Activated naive CD4-positive, alpha-beta T cell treated with anti-CD3 and anti-CD28 coated beads, Interleukin-2, amount 50 U/mL, for 24 hours (primary cell): ENCODE measurements around the gene SND1.
A peak's percentile ranks its signal among the peaks of the same experiment; 100 is the strongest.

Experiments used
- H3K27ac Mint-ChIP-seq: one replicate; pipeline ENCODE4 v1.8.0; 2021; ENCODE audit warnings: mild to moderate bottlenecking, mixed read lengths
- H3K27me3 Mint-ChIP-seq: one replicate; pipeline ENCODE4 v1.8.0; 2021; ENCODE audit warnings: mixed read lengths
- H3K36me3 Mint-ChIP-seq: one replicate; pipeline ENCODE4 v1.8.0; 2021; ENCODE audit warnings: mixed read lengths
- H3K4me1 Mint-ChIP-seq: one replicate; pipeline ENCODE4 v1.8.0; 2021; ENCODE audit warnings: mixed read lengths
- H3K4me3 Mint-ChIP-seq: one replicate; pipeline ENCODE4 v1.8.0; 2021; ENCODE audit warnings: mild to moderate bottlenecking, mixed read lengths
- H3K9me3 Mint-ChIP-seq: one replicate; pipeline ENCODE4 v1.8.0; 2021; ENCODE audit warnings: mixed read lengths

SND1 gene

GRCh38 chr7:128005117-128005516 lies 353.1 kb downstream of the SND1 start:
- no peaks in the 10 kb centered on the region for H3K27me3 Mint-ChIP-seq
- no peaks in the 10 kb centered on the region for H3K9me3 Mint-ChIP-seq
- peaks cover 13% of the 10 kb centered on the region for H3K36me3 Mint-ChIP-seq
- no peak overlapping the region for H3K27ac Mint-ChIP-seq
- no peak overlapping the region for H3K4me3 Mint-ChIP-seq
- H3K4me1 Mint-ChIP-seq, result peaks cover 24% of the 10 kb centered on the region

- no peaks in the 10 kb centered on the region for H3K9me3 Mint-ChIP-seq
Observed at GRCh38 chr7:128005759-128006159, 353.8 kb downstream of the SND1 start.

DNA sequence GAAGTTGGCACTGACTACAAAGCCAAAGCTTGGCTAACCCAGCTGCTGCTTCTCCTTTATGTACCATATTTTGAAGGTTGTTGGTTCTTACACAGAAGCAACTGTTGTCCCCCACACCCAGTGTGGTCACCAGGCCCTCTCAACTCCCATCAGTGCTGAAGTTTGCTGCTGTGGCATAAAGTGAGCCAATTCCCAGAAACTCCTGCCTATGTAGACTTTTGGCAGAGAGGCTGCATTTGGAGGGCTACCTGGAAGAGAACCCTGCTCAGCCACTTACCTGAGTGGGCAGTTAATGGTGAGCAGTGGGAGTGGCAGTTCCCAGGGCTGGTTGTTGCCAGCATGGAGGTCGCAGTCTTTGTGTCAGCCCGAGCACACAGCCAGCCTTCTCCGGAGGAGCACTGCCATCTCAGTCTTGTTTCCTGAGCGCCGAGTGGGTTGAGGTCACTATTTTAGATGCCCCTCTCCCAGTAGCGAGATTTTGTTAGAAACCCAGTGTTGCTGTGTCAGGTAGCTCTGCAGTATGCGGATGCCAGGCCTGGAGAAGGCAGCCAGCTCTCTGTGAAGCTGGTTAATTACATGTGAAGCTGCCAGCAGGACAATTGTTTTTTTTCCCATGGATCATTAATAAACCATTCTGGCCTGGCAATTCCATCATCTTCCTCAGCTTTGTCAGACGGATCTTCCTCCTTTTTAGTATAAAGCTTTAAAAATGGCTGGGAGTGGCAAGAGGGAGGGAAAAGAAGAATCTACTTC lies 354.7 kb downstream of the SND1 start:
- Mint-ChIP-seq H3K27ac (no peak overlapping the region), H3K27me3 (no peaks in the 10 kb centered on the region), H3K36me3 (peaks cover 9% of the 10 kb centered on the region), H3K4me1 (peaks cover 24% of the 10 kb centered on the region), H3K4me3 (no peak overlapping the region), H3K9me3 (no peaks in the 10 kb centered on the region)

More at GRCh38 chr7:128005759-128006159, 353.8 kb downstream of the SND1 start:
- no peak overlapping the region for H3K27ac Mint-ChIP-seq
- H3K4me3 Mint-ChIP-seq, result no peak overlapping the region
- H3K36me3 Mint-ChIP-seq, result peaks cover 13% of the 10 kb centered on the region
- no peaks in the 10 kb centered on the region for H3K27me3 Mint-ChIP-seq
- peaks cover 24% of the 10 kb centered on the region for H3K4me1 Mint-ChIP-seq

- Mint-ChIP-seq H3K4me1 (peaks cover 18% of the 10 kb centered on the region), H3K36me3 (peaks cover 9% of the 10 kb centered on the region), H3K27me3 (no peaks in the 10 kb centered on the region), H3K27ac (no peak overlapping the region), H3K4me3 (no peak overlapping the region), H3K9me3 (no peaks in the 10 kb centered on the region)
Observed at GRCh38 chr7:128007303-128007680, 355.3 kb downstream of the SND1 start.

DNA sequence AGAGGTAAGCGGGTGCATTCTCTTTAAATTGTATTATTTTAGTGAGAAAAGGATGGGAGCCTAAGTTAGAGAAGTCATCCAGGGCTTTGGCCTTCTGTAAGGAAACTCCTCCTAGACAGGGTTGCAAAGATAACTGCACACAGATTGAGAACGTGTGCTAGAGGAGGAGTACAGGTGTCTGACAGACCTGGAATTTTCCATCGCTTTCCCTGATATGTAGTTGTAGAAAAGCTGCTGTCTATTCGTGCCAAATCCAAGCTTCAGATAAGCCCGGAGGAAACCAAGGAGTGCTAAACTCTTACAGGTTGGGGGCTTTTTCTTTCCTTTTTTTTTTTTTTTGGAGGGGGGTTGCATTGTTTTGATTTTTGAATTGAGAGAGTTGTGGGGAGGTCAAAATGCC lies 356.1 kb downstream of the SND1 start:
- Mint-ChIP-seq H3K4me1 (peaks cover 11% of the 10 kb centered on the region), H3K9me3 (no peaks in the 10 kb centered on the region)

GRCh38 chr7:128008744-128009143 lies 356.8 kb downstream of the SND1 start:
- Mint-ChIP-seq H3K4me1 (peaks cover 5% of the 10 kb centered on the region), H3K4me3 (no peak overlapping the region), H3K27ac (no peak overlapping the region), H3K9me3 (no peaks in the 10 kb centered on the region), H3K27me3 (no peaks in the 10 kb centered on the region), H3K36me3 (peaks cover 12% of the 10 kb centered on the region)

More for the DNA sequence above, 356.1 kb downstream of the SND1 start:
- Mint-ChIP-seq H3K36me3 (peaks cover 11% of the 10 kb centered on the region), H3K27me3 (no peaks in the 10 kb centered on the region), H3K27ac (no peak overlapping the region), H3K4me3 (no peak overlapping the region)

GRCh38 chr7:128010391-128011127 lies 358.6 kb downstream of the SND1 start:
- H3K27me3 Mint-ChIP-seq, result no peaks in the 10 kb centered on the region
- no peaks in the 10 kb centered on the region for H3K9me3 Mint-ChIP-seq
- no peak overlapping the region for H3K27ac Mint-ChIP-seq
- H3K4me1 Mint-ChIP-seq, result no peaks in the 10 kb centered on the region
- H3K36me3 Mint-ChIP-seq, result peaks cover 10% of the 10 kb centered on the region
- H3K4me3 Mint-ChIP-seq, result no peak overlapping the region

GRCh38 chr7:128011131-128011661 lies 359.2 kb downstream of the SND1 start:
- Mint-ChIP-seq H3K36me3 (peaks cover 8% of the 10 kb centered on the region), H3K4me3 (no peak overlapping the region), H3K4me1 (no peaks in the 10 kb centered on the region), H3K27ac (no peak overlapping the region), H3K27me3 (no peaks in the 10 kb centered on the region), H3K9me3 (no peaks in the 10 kb centered on the region)

DNA sequence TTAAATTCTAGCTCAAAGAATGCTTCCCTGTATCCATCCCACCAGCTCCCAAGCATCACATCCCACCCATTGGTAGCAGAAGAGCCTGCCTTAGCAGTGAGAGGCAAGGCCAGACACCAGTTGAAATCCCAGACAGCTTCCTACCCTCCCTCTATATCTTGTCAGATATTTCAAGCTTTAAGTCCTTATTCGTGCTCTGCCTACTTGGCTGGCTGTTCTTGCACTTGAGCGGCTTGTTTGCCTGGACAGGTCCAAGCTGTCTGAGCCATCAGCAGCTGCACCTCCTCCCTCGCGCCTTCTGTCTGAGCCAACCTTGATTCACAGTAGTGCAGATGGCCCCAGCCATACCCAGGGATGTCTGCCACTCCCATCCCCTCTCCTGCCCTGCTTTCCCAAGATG lies 362.8 kb downstream of the SND1 start:
- no peaks in the 10 kb centered on the region for H3K9me3 Mint-ChIP-seq
- H3K27ac Mint-ChIP-seq, result no peak overlapping the region
- H3K4me3 Mint-ChIP-seq, result no peak overlapping the region
- H3K27me3 Mint-ChIP-seq, result no peaks in the 10 kb centered on the region
- no peaks in the 10 kb centered on the region for H3K4me1 Mint-ChIP-seq
- H3K36me3 Mint-ChIP-seq, result peaks cover 7% of the 10 kb centered on the region

DNA sequence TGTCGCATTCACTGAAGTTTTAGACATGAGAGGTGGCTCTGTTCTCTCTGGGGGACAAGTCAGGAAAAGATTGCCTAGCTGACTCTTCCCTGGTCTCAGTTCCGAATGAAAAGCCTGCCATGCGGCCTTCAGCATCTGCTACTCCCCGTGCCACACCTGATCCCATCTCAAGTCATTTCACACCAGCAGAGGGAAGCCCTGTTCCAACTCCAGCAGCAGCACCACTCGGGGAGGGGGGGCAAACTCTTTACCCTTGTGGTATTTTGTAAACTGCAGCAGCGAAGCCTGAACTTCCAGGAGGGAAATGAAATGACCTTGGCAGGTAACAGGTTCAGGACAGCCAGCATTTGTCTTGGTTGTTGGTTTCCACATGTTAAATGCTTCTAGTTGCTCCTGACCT lies 365.5 kb downstream of the SND1 start:
- H3K36me3 Mint-ChIP-seq, result peaks cover 18% of the 10 kb centered on the region

GRCh38 chr7:128017862-128018845 lies 366.2 kb downstream of the SND1 start:
- no peaks in the 10 kb centered on the region for H3K27me3 Mint-ChIP-seq
- H3K9me3 Mint-ChIP-seq, result no peaks in the 10 kb centered on the region
- H3K4me3 Mint-ChIP-seq, result no peak overlapping the region
- H3K36me3 Mint-ChIP-seq, result peaks cover 16% of the 10 kb centered on the region
- H3K27ac Mint-ChIP-seq, result no peak overlapping the region
- H3K4me1 Mint-ChIP-seq, result no peaks in the 10 kb centered on the region

More for the DNA sequence above, 365.5 kb downstream of the SND1 start:
- Mint-ChIP-seq H3K9me3 (no peaks in the 10 kb centered on the region), H3K27me3 (no peaks in the 10 kb centered on the region), H3K27ac (no peak overlapping the region), H3K4me1 (no peaks in the 10 kb centered on the region), H3K4me3 (no peak overlapping the region)

DNA sequence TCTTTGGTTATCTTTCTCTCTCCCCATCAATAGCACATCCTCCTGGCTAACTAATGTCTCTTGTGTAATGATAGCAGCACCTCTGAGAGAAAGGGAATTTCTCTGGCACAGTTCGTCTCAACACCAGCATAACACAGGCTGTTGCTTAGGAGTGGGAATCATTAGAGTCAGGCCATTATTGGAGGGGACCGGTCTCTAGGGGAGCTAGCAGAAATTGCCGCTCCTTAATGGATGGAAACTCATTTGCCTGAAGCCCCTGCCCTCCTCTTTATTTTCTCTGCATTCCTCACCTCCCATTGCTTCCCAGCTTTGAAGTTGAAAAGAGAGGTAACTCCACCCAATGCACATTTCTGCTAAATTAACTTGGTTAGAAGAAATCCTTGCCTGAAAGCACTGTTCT lies 367.3 kb downstream of the SND1 start:
- H3K4me3 Mint-ChIP-seq, result no peak overlapping the region
- no peaks in the 10 kb centered on the region for H3K27me3 Mint-ChIP-seq
- peak overlapping the region; percentile 23 for H3K27ac Mint-ChIP-seq
- H3K4me1 Mint-ChIP-seq, result no peaks in the 10 kb centered on the region
- H3K36me3 Mint-ChIP-seq, result peaks cover 18% of the 10 kb centered on the region
- no peaks in the 10 kb centered on the region for H3K9me3 Mint-ChIP-seq

DNA sequence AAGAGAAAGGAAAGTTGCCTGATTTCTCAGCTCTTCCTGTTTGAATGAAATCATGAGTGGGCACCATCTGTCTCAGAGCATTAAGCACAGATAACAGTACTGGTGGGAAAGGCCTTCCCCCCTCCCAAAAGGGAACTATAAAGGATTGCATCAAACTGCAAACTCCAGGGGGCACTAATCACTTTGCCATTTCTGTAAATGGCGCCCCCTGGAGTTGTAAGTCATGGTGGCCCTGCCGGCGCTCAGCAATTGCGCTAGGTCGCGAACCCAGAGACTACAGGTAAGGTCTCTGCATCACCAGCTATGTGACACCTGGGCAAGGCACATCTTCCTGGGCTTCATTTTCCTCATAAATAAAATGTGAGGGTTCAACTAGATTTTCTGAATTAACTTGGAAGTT lies 368.2 kb downstream of the SND1 start:
- Mint-ChIP-seq H3K36me3 (peaks cover 18% of the 10 kb centered on the region), H3K4me3 (no peak overlapping the region), H3K27ac (no peak overlapping the region), H3K4me1 (no peaks in the 10 kb centered on the region), H3K9me3 (no peaks in the 10 kb centered on the region), H3K27me3 (no peaks in the 10 kb centered on the region)

GRCh38 chr7:128021366-128021765 lies 369.4 kb downstream of the SND1 start:
- Mint-ChIP-seq H3K27me3 (no peaks in the 10 kb centered on the region), H3K36me3 (peaks cover 18% of the 10 kb centered on the region), H3K4me1 (no peaks in the 10 kb centered on the region), H3K9me3 (no peaks in the 10 kb centered on the region), H3K4me3 (no peak overlapping the region), H3K27ac (no peak overlapping the region)
